Suprapubic skin (tissue), 4 donors: ENCODE data around the gene SYNPO. TPM values are rescaled to one million over a fixed set of nuclear protein-coding genes. Genes with fewer than 3 reads are reported as not detected.

Experiments
- DNase-seq, 2 donors: peaks; one replicate each; pipeline ENCODE4 v3.0.0-alpha.2; 2019; ENCODE audit warnings: low spot score in 2 of 2
- H3K27ac ChIP-seq: fragments of 200-600 bp; sonication (generic); one replicate; pipeline ENCODE4 v1.5.1; 2019
- H3K27me3 ChIP-seq: fragments of 200-600 bp; sonication (generic); one replicate; pipeline ENCODE4 v1.5.1; 2019
- H3K36me3 ChIP-seq: fragments of 200-600 bp; sonication (generic); one replicate; pipeline ENCODE4 v1.5.1; 2019
- H3K4me1 ChIP-seq: fragments of 200-600 bp; sonication (generic); one replicate; pipeline ENCODE4 v1.5.1; 2019
- H3K4me3 ChIP-seq: fragments of 200-600 bp; sonication (generic); one replicate; pipeline ENCODE4 v1.5.1; 2019; ENCODE audit warnings: mild to moderate bottlenecking
- H3K9me3 ChIP-seq: fragments of 200-600 bp; sonication (generic); one replicate; pipeline ENCODE4 v1.5.1; 2019
- CTCF ChIP-seq, 2 donors: fragments of 200-600 bp in 1 of 2; fragments of 450-650 bp in 1 of 2; sonication (generic) in 1 of 2; IDR thresholded peaks; one replicate each; pipeline ENCODE4 v1.5.1; 2016 to 2019; ENCODE audit warnings: antibody characterized with exemption in 2 of 2, mild to moderate bottlenecking in 1 of 2, moderate library complexity in 1 of 2
- EP300 ChIP-seq: sonication (generic); formaldehyde crosslinking; IDR thresholded peaks from one replicate; pipeline ENCODE4 v1.6.1; 2017; ENCODE audit warnings: antibody characterized with exemption
- POLR2A ChIP-seq, 2 donors: fragments of 450-650 bp; IDR thresholded peaks; one replicate each; pipeline ENCODE4 v1.6.1; 2017; ENCODE audit warnings: antibody characterized with exemption in 2 of 2, mild to moderate bottlenecking in 2 of 2, moderate library complexity in 2 of 2
- POLR2AphosphoS5 ChIP-seq, 3 donors: sonication (generic); formaldehyde crosslinking; IDR thresholded peaks; one replicate each; pipeline ENCODE4 v1.6.1; 2017; ENCODE audit warnings: antibody characterized with exemption in 3 of 3
- WGBS: methylation state at CpG from one replicate; pipeline ENCODE4 v1.1.5; 2018; 5-methylcytosine and 5-hydroxymethylcytosine counted together
- total RNA-seq, 4 donors: library from RNA; depleted of rRNA; stranded (reverse); fragments of >200 nt; gene quantifications; one replicate each; pipeline ENCODE4 v1.1.0, GENCODE V29; 2016

The SYNPO gene
- total RNA-seq, 4 donors from 2014 or later, result 3.3 to 8.5 (median 5.6) TPM

- Histone ChIP-seq H3K4me3 (no peak overlapping the region), H3K27ac (no peak overlapping the region), H3K4me1 (no peaks in the 10 kb centered on the region), H3K36me3 (no peaks in the 10 kb centered on the region), H3K9me3 (no peaks in the 10 kb centered on the region), H3K27me3 (no peaks in the 10 kb centered on the region)
- WGBS, result 94% methylated on average over 3 of the region's 3 CpGs
- DNase-seq, result no peak
- TF ChIP-seq POLR2A (IDR thresholded peaks at IDR 0.05) (no peak), CTCF (IDR thresholded peaks at IDR 0.05) (no peak), EP300 (no peak), POLR2AphosphoS5 (IDR thresholded peaks at IDR 0.05) (no peak)
Observed at GRCh38 chr5:150663936-150664335, 23.5 kb downstream of the SYNPO start.

- 48% methylated on average over 12 of the region's 12 CpGs for WGBS
Observed at GRCh38 chr5:150665044-150665443, 24.6 kb downstream of the SYNPO start.

GRCh38 chr5:150670275-150670947 lies 30.0 kb downstream of the SYNPO start:
- Histone ChIP-seq H3K4me3 (no peak overlapping the region), H3K4me1 (peaks cover 33% of the 10 kb centered on the region), H3K27ac (no peak overlapping the region), H3K27me3 (no peaks in the 10 kb centered on the region), H3K36me3 (no peaks in the 10 kb centered on the region), H3K9me3 (no peaks in the 10 kb centered on the region)
- TF ChIP-seq POLR2AphosphoS5 (IDR thresholded peaks at IDR 0.05), result no peak
- no peak for TF ChIP-seq POLR2A (IDR thresholded peaks at IDR 0.05)
- no peak for TF ChIP-seq CTCF (IDR thresholded peaks at IDR 0.05)
- TF ChIP-seq EP300, result no peak
- no peak for DNase-seq
- WGBS, result 78% methylated on average over 10 of the region's 14 CpGs

More at GRCh38 chr5:150665044-150665443, 24.6 kb downstream of the SYNPO start:
- H3K4me3 ChIP-seq, result no peak overlapping the region
- H3K4me1 ChIP-seq, result no peaks in the 10 kb centered on the region
- H3K27ac ChIP-seq, result no peak overlapping the region
- peak in 1 of 2 donors; percentile 54 for DNase-seq
- no peaks in the 10 kb centered on the region for H3K27me3 ChIP-seq
- TF ChIP-seq POLR2A (IDR thresholded peaks at IDR 0.05) (no peak), CTCF (IDR thresholded peaks at IDR 0.05) (no peak), EP300 (no peak), POLR2AphosphoS5 (IDR thresholded peaks at IDR 0.05) (no peak)
- no peaks in the 10 kb centered on the region for H3K9me3 ChIP-seq
- no peaks in the 10 kb centered on the region for H3K36me3 ChIP-seq

GRCh38 chr5:150670948-150671310 lies 30.5 kb downstream of the SYNPO start:
- no peak overlapping the region for H3K4me3 ChIP-seq
- no peaks in the 10 kb centered on the region for H3K27me3 ChIP-seq
- H3K27ac ChIP-seq, result no peak overlapping the region
- WGBS, result 17% methylated on average over 2 of the region's 2 CpGs
- no peak for DNase-seq
- no peak for TF ChIP-seq EP300
- TF ChIP-seq POLR2AphosphoS5 (IDR thresholded peaks at IDR 0.05), result no peak
- no peak for TF ChIP-seq CTCF (IDR thresholded peaks at IDR 0.05)
- no peak for TF ChIP-seq POLR2A (IDR thresholded peaks at IDR 0.05)
- H3K36me3 ChIP-seq, result no peaks in the 10 kb centered on the region
- H3K4me1 ChIP-seq, result peaks cover 33% of the 10 kb centered on the region
- no peaks in the 10 kb centered on the region for H3K9me3 ChIP-seq

GRCh38 chr5:150671509-150672236 lies 31.2 kb downstream of the SYNPO start:
- TF ChIP-seq CTCF (IDR thresholded peaks at IDR 0.05), result no peak
- TF ChIP-seq POLR2AphosphoS5 (IDR thresholded peaks at IDR 0.05), result no peak
- no peaks in the 10 kb centered on the region for H3K27me3 ChIP-seq
- no peaks in the 10 kb centered on the region for H3K9me3 ChIP-seq
- H3K27ac ChIP-seq, result peak overlapping the region; percentile 64
- WGBS, result 21% methylated on average over 20 of the region's 51 CpGs
- H3K4me3 ChIP-seq, result peak overlapping the region; percentile 53
- H3K36me3 ChIP-seq, result no peaks in the 10 kb centered on the region
- H3K4me1 ChIP-seq, result peaks cover 33% of the 10 kb centered on the region
- DNase-seq, result no peak
